Measurements from ENCODE around the gene SLC40A1.

DNA sequence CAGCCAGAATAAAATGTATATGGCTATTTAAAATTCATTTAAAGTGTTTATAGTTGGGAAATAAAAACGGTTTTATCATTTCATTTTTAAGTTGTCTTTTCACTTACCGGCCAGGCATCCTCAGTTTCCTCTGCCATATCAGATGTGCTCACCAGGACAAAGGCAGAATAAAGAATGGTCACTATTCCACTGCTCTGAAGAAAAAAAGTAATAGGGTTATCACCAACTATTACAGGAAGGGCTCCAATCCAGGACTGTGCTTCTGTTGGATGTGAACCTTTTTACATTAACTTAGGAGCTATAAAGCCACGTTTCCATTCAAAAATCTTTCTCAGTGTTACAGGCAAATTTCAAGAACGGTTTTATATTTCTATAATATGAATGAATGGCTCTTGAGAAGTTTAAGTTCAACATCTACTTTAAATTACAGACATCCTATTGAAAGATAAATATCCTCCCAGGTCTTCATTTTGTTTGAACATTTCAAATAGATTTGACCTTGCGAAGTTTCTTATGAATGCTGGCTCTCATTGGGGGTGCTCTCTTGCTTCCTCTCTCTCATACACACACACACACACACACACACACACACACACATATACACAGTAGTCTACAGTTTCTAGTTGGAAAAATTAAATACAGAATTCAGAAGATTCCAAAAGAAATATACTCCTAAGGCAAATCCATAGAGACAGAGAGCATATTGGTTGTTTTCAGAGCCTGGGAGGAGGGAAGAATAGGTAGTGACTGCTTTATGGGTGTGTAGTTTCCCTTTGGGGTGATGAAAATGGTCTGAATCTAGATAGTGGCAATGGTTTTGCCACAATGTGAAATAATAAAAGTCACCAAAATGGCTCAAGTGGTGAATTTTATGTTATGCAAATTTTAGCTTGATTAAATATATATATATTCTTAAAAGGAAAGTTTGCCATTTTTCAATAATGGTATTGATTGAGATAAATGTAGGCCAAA, 2.9 kb upstream of the SLC40A1 start:
- TF ChIP-seq, protein P1, sequence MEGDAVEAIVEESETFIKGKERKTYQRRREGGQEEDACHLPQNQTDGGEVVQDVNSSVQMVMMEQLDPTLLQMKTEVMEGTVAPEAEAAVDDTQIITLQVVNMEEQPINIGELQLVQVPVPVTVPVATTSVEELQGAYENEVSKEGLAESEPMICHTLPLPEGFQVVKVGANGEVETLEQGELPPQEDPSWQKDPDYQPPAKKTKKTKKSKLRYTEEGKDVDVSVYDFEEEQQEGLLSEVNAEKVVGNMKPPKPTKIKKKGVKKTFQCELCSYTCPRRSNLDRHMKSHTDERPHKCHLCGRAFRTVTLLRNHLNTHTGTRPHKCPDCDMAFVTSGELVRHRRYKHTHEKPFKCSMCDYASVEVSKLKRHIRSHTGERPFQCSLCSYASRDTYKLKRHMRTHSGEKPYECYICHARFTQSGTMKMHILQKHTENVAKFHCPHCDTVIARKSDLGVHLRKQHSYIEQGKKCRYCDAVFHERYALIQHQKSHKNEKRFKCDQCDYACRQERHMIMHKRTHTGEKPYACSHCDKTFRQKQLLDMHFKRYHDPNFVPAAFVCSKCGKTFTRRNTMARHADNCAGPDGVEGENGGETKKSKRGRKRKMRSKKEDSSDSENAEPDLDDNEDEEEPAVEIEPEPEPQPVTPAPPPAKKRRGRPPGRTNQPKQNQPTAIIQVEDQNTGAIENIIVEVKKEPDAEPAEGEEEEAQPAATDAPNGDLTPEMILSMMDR (IDR thresholded peaks at IDR 0.05), result no peak
- no peak for TF ChIP-seq POLR2A (IDR thresholded peaks at IDR 0.05)
- TF ChIP-seq POLR2AphosphoS5 (IDR thresholded peaks at IDR 0.05), result no peak
- TF ChIP-seq EP300 (IDR thresholded peaks at IDR 0.05), result no peak

All from sigmoid colon (tissue), 4 donors.